Urinary bladder (tissue), 4 donors: ENCODE measurements around the gene DHCR7. TPM values are rescaled to one million over a fixed set of nuclear protein-coding genes. Genes with fewer than 3 reads are reported as not detected.

Experiments used
- DNase-seq: peaks from one replicate; pipeline ENCODE4 v3.0.0-alpha.2; 2015; ENCODE audit errors: extremely low spot score
- H3K27ac ChIP-seq: one replicate; pipeline ENCODE4 v1.5.1; 2013; ENCODE audit warnings: low read depth, mild to moderate bottlenecking, moderate library complexity
- H3K36me3 ChIP-seq: one replicate; pipeline ENCODE4 v1.6.1; 2013; ENCODE audit warnings: mild to moderate bottlenecking, moderate library complexity; ENCODE audit not compliant: insufficient read depth
- H3K4me1 ChIP-seq: one replicate; pipeline ENCODE4 v1.6.1; 2013; ENCODE audit warnings: mild to moderate bottlenecking, moderate library complexity; ENCODE audit not compliant: insufficient read depth
- H3K4me3 ChIP-seq: one replicate; pipeline ENCODE4 v1.5.1; 2013; ENCODE audit warnings: low read depth, low read length
- WGBS: extraction: QIAGEN DNeasy Blood & Tissue Kit; methylation state at CpG from one replicate; pipeline ENCODE4 v1.1.7; 2013; 5-methylcytosine and 5-hydroxymethylcytosine counted together
- polyA plus RNA-seq: library from polyadenylated mRNA; stranded (reverse); fragments of 200-250 nt; gene quantifications from one replicate; pipeline ENCODE4 v1.2.3, GENCODE V29; 2013
- small RNA-seq: library from RNA; depleted of rRNA; stranded (forward); fragments of <200 nt; gene quantifications from one replicate; pipeline ENCODE3, GENCODE V24; 2014
- total RNA-seq: library from RNA; depleted of rRNA; stranded (reverse); fragments of >200 nt; gene quantifications from one replicate; pipeline ENCODE4 v1.2.3, GENCODE V29; 2014
- donor health status: healthy with polysubstance abuse.
- donor health status: healthy.

DHCR7 gene
- total and polyA plus RNA-seq, 2 donors, result 8.5 to 11.3 TPM

- H3K27ac ChIP-seq, result no peak overlapping the region
- H3K4me3 ChIP-seq, result no peak overlapping the region
- 91% methylated on average over 7 of the region's 7 CpGs for WGBS
- no peak for DNase-seq
- no peaks in the 10 kb centered on the region for H3K36me3 ChIP-seq
- no peaks in the 10 kb centered on the region for H3K4me1 ChIP-seq
Measured at GRCh38 chr11:71395774-71396173, 52.4 kb downstream of the DHCR7 start.

DNA sequence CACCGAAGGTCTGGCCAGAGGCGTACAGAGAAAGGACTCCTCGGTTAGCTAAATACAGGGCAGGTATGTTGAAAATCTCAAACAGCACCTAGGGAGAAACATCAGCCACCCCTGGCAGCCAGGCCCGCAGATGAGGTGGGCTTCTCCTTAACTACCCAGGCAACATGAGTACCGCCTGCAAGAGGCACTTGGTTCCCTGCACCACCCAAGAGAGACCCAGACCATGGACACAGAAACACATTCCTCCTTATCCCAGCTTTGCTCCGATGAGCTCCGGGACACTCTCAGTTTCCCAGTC is 53.0 kb downstream of the DHCR7 start:
- Histone ChIP-seq H3K4me1 (no peaks in the 10 kb centered on the region), H3K27ac (no peak overlapping the region), H3K4me3 (no peak overlapping the region), H3K36me3 (no peaks in the 10 kb centered on the region)
- DNase-seq, result no peak
- 45% methylated on average over 7 of the region's 7 CpGs for WGBS

GRCh38 chr11:71393283-71393682 is 54.9 kb downstream of the DHCR7 start:
- no peaks in the 10 kb centered on the region for H3K36me3 ChIP-seq
- DNase-seq, result no peak
- no peak overlapping the region for H3K27ac ChIP-seq
- no peak overlapping the region for H3K4me3 ChIP-seq
- no peaks in the 10 kb centered on the region for H3K4me1 ChIP-seq
- 75% methylated on average over 2 of the region's 2 CpGs for WGBS

DNA sequence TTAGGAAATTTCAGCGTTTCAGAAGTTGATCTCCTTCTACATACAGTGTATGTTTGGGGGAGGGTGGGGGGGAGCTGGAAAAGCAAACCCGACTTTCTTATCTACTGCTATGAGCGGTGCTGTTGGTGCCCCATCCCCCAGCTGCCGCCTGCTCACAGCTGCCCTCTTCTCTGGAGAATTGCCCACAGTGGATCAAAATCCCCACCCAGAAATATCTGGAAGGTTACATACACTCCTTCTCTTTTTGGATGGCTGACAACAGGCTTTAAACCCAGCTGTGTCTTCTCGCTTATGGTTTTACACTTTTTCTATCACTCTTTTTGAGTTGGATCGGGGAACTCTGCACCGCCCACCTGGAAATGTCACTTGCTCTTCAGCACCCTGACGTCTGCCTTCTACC is 56.4 kb downstream of the DHCR7 start:
- no peak overlapping the region for H3K27ac ChIP-seq
- H3K4me1 ChIP-seq, result no peaks in the 10 kb centered on the region
- 19% methylated on average over 8 of the region's 8 CpGs for WGBS
- no peak overlapping the region for H3K4me3 ChIP-seq
- no peak for DNase-seq
- no peaks in the 10 kb centered on the region for H3K36me3 ChIP-seq

DNA sequence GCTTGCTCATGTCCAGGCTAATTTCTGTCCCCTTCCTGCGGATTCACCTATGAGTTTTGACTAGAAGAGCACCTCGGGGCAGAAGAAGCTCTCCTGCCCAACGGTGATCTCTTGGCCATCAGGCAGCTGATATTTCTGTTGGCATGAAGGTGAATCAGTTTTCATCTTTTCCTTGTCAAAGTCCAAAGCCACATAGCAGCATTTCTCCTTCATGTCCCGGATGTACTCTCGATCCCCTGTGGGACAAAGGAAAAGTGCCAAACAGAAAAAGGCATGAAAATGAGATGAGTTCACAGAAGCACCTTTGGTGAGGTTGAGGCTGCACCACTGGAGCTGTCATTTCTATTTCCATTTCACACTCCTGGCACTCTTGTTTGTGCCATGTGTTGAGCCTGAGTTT is 56.8 kb downstream of the DHCR7 start:
- H3K4me3 ChIP-seq, result no peak overlapping the region
- no peaks in the 10 kb centered on the region for H3K4me1 ChIP-seq
- no peaks in the 10 kb centered on the region for H3K36me3 ChIP-seq
- no peak overlapping the region for H3K27ac ChIP-seq
- 44% methylated on average over 5 of the region's 5 CpGs for WGBS
- DNase-seq, result no peak

DNA sequence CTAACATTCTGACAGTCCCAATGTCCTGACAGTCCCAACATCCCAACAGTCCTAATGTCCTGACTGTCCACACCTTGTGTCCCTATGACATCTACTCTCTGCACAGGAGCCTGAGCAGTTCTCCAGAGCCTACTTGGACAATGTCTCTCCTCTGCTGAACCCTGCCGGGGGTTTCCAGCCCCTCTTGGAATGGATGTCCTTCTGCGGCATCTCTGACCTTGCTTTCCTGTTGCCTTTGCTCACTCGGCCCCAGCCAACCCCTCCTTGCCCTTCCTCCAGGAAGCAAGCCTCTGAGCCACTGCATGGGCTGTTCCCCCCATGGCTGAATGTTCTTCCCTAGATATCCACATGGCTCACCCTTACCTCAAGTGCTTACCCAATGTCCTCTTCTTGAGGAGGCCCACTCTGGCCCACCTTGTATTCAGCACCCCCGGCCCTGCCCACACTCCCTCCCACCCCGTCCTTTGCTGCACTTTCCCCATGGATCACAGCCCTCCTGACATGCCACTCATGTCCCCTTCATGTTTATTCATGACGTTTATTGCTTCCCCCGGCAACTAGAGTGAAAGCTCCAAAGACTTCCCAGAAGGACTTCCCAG is 59.5 kb downstream of the DHCR7 start:
- WGBS, result 81% methylated on average over 7 of the region's 7 CpGs

GRCh38 chr11:71387784-71388636 is 60.2 kb downstream of the DHCR7 start:
- Histone ChIP-seq H3K4me1 (no peaks in the 10 kb centered on the region), H3K27ac (no peak overlapping the region), H3K4me3 (no peak overlapping the region), H3K36me3 (no peaks in the 10 kb centered on the region)
- WGBS, result 91% methylated on average over 23 of the region's 23 CpGs
- no peak for DNase-seq

More for the DNA sequence above, 59.5 kb downstream of the DHCR7 start:
- H3K27ac ChIP-seq, result no peak overlapping the region
- DNase-seq, result no peak
- H3K4me3 ChIP-seq, result no peak overlapping the region
- no peaks in the 10 kb centered on the region for H3K36me3 ChIP-seq
- no peaks in the 10 kb centered on the region for H3K4me1 ChIP-seq

DNA sequence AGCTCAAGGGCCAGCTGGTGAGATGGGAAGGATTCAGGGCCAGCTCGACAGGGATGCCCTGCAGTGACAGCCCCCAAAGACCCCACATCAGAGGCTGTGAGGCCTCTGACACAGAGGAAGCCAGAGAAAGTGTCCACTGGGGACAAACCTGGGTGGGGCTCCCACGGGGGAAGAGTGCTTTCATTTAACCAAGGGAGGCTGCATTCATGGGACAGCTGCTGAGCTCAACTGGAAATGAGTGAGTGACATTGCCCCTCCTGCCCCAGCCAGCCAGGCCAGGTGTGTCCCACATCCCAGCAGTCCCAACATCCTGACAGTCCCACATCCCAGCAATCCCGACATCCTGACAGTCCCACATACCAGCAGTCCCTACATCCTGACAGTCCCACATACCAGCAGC is 61.0 kb downstream of the DHCR7 start:
- Histone ChIP-seq H3K27ac (no peak overlapping the region), H3K4me1 (no peaks in the 10 kb centered on the region), H3K36me3 (no peaks in the 10 kb centered on the region), H3K4me3 (no peak overlapping the region)
- DNase-seq, result no peak
- 90% methylated on average over 3 of the region's 3 CpGs for WGBS

DNA sequence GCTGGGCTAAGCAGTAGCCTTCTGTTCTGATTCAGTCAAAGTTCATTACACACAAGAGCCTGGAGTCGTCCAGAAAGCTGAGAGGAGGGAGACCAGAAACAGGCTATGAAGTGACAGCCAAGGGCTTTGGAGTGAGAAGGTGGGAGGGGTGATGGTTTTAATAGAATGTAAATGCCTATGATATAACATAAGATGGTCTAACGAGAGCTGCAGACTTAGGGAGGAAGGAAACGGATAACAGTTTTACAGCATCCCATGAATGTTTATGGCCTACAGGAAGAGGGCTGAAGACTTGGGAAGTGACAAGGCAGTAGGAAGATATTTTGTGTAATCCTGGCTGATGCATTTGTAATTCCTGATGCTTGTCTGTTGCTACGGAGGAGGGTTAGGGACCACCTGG is 62.0 kb downstream of the DHCR7 start:
- Histone ChIP-seq H3K36me3 (no peaks in the 10 kb centered on the region), H3K4me3 (no peak overlapping the region), H3K4me1 (no peaks in the 10 kb centered on the region), H3K27ac (no peak overlapping the region)
- WGBS, result 20% methylated on average over 4 of the region's 4 CpGs
- no peak for DNase-seq

DNA sequence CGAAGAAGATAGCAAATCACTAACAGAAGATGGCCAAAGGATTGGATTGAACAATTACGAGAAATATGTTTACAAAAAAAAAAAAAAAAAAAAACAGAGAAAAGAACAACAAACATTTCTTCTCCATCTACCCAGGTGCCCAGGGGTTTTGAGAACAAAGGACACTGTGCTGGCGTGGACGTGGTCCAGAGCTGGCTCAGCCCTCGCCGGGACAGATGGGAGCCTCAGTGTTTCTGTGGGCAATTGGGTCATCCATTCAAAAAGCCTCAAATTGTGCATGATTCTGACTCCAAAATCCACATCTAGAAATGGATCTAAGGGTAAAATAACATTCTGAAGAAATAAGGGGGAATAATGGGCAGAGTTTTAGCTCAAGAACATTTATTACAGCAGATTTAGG is 63.1 kb downstream of the DHCR7 start:
- H3K36me3 ChIP-seq, result no peaks in the 10 kb centered on the region

DNA sequence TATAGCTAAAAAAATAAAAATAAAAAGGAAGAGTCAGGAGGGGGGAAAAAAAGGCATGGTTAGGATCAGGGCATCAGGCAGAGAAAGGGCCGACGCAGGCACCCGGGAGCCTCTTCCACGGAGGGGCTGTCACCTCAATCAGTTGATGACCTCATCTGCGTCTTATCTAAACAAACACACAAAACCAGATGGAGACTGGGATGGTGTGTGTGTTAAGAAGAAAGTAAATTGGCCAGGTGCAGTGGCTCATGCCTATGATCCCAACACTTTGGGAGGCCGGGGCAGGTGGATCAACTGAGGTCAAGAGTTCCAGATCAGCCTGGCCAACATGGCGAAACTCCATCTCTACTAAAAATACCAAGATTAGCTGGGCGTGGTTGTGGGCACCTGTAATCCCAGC is 63.6 kb downstream of the DHCR7 start:
- no peaks in the 10 kb centered on the region for H3K4me1 ChIP-seq
- no peaks in the 10 kb centered on the region for H3K36me3 ChIP-seq
- 53% methylated on average over 8 of the region's 8 CpGs for WGBS
- no peak overlapping the region for H3K4me3 ChIP-seq
- no peak for DNase-seq
- no peak overlapping the region for H3K27ac ChIP-seq

More for the DNA sequence above, 63.1 kb downstream of the DHCR7 start:
- Histone ChIP-seq H3K4me3 (no peak overlapping the region), H3K4me1 (no peaks in the 10 kb centered on the region), H3K27ac (no peak overlapping the region)
- DNase-seq, result no peak
- WGBS, result 82% methylated on average over 6 of the region's 6 CpGs

Small RNA genes within 50 kb of the gene (small RNA-seq; reads per million reads assigned to genes)
- not detected for gene MIR6754

Other genes with a start within 250 kb of the DHCR7 start
- gene SHANK2, start 195.8 kb downstream of the DHCR7 start, total RNA-seq, result 6.2 TPM
- 3.0 TPM for gene SHANK2, start 195.8 kb downstream of the DHCR7 start, polyA plus RNA-seq
- 47.8 TPM for gene NADSYN1, start 4.8 kb upstream of the DHCR7 start, total RNA-seq
- 59.3 TPM for gene NADSYN1, start 4.8 kb upstream of the DHCR7 start, polyA plus RNA-seq
- 0.26 TPM for gene KRTAP5-7, start 78.9 kb upstream of the DHCR7 start, total RNA-seq
- gene KRTAP5-7, start 78.9 kb upstream of the DHCR7 start, polyA plus RNA-seq, result 0.15 TPM
- gene KRTAP5-8, start 89.6 kb upstream of the DHCR7 start, total RNA-seq, result not detected
- gene KRTAP5-8, start 89.6 kb upstream of the DHCR7 start, polyA plus RNA-seq, result 0.15 TPM
- not detected for gene KRTAP5-9, start 100.0 kb upstream of the DHCR7 start, total RNA-seq
- gene KRTAP5-9, start 100.0 kb upstream of the DHCR7 start, polyA plus RNA-seq, result 0.54 TPM
- not detected for gene KRTAP5-10, start 117.2 kb upstream of the DHCR7 start, total RNA-seq
- gene KRTAP5-10, start 117.2 kb upstream of the DHCR7 start, polyA plus RNA-seq, result 0.51 TPM
- not detected for gene KRTAP5-11, start 134.5 kb upstream of the DHCR7 start, total RNA-seq
- not detected for gene KRTAP5-11, start 134.5 kb upstream of the DHCR7 start, polyA plus RNA-seq